IPS-NIHi11 (cell line): ENCODE measurements around the gene SPCS3.
A peak's percentile ranks its signal among the peaks of the same experiment; 100 is the strongest.
"Not testable (repeated sequence)": the region's sequence is repeated elsewhere in the genome, so short reads cannot be mapped to it uniquely, and the experiment has no call there.

Experiments used
- DNase-seq: peaks from one replicate; pipeline ENCODE4 v3.0.0; 2012; ENCODE audit warnings: mixed read lengths, low spot score

The SPCS3 gene

DNA sequence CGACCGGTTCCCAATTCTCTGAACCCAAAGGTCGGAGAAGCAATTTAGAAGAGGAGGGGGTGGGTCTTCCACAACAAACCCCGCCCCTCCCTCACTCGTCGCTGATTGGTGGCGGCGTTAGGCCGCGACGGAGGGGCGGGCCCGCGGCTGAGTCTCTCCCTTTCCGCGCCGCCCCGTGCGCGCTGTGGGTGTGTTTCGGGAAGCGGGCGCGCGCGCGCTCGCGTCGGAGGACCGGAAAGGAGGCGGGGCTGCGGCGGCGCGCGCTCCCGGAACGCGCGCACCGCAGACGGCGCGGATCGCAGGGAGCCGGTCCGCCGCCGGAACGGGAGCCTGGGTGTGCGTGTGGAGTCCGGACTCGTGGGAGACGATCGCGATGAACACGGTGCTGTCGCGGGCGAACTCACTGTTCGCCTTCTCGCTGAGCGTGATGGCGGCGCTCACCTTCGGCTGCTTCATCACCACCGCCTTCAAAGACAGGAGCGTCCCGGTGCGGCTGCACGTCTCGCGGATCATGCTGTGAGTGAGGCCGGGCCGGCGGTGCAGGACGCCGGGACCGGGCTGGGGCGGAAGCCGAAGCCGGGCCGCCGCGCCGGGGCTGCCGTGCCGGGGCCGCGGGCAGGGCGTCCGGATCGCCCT lies at the start of gene SPCS3:
Gene SPCS3, plus strand, starts transcription at position 263 of the 636 bp plus-strand sequence. Its CDS starts 111 bp downstream, at position 374.
- DNase-seq, result peak; percentile 97

DNA sequence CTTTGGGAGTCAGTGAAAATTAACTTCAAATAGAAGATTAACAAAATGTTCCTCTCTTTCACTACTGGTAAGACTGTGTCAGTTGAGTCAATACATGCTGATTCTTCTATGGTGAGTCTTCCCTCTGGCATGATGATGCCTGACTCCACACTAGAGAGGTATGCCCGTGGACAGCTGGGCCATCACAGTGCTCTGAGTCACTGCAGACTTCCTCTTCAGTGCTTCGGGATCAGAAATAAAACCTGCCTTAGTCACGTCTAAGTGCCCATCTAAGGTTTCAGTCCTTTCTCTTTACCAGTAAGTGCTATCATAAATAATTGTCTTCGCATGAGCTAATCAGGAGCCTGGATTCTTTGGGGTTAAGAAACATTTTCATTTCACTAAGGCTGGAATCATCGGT lies 49.1 kb upstream of the SPCS3 start:
- peak; percentile 27 for DNase-seq

DNA sequence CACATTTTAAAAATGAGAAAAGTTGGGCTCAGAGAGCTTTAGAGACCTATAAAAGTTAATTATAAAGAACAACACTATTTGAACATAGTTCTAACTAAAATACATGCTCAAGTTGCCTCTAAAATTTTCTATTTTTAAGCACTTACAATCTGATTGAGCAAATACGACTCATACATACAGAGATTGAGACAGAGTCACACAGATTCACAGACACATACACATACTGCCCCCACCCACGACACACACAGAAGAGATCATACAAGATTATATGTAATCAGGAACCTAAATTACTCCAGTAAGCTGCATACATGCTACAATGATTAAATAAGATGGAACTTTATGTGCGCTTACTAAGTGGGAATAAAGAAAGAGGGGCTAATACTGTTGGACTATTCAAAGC lies 48.0 kb upstream of the SPCS3 start:
- no peak for DNase-seq

DNA sequence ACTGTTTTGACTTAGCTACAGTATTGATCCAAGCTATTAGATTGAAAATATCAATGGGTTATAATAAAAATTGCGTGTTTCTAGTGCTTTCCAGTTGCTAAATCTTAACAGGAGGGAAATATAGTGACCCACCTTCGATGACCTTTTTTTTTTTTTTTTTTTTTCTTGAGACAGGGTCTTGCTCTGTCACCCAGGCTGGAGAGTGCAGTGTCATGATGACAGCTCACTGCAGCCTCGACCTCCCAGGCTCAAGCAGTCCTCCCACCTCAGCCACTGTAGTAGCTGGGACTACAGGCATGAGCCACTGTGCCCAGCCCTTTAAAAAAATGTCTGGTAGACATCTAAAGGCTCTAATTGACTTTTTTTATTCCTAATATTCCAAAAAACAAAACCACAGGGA lies 47.0 kb upstream of the SPCS3 start:
- DNase-seq, result no peak

DNA sequence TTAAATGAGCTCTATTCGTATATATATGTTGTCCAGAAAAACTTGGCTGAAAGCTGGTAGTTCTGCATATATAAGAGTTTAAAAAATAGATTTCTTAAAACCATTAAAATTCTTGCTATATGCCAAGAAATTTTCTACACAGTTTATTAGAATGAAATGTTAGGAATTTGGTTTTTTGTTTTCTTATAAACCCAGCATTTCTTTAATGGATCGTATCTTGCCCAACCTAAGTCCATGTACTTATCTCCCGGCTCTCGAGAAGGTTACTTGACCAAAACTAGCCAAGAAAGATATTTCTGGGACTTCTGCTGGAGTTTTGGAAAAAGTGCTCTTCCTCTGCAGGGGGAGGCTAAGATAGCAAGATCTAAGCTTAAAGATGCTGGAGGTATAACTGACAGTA lies 46.0 kb upstream of the SPCS3 start:
- DNase-seq, result no peak

DNA sequence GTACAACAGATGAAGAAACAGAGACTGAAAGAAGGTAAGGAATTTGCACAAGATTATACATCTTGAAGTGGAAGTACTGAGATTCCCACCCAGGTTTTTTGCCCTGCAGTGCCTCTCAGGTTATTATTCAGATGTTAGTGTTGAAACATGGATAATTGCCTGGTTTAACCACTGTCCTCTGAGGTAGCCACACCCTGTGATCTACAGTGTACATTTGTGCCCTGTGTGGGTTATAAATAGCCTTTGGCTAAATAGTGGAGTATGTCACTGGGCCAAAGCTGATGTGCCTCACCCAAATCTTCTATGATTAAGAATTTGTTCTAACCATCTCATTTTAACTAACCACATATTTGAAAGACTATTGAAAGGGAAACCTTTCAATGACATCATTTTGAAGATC lies 45.3 kb upstream of the SPCS3 start:
- no peak for DNase-seq

DNA sequence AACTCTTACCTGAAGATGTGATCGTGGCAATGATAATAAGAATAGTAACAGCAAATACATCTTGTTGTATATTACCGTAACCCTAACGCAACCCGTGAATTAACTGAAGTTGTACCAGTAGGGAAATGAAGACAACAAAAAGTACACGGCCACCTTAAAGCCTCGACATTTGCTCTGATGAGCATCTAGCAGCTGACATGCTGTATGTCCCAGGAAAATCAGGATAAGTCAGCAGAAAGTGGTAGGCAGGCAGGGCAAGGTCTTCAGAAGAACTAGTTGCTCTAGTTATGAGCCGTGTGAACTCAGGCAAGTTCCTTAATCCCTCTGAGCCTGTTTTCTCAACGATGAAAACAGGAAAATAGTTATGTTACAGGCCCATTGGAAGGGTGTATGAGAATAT lies 43.1 kb upstream of the SPCS3 start:
- DNase-seq, result no peak

DNA sequence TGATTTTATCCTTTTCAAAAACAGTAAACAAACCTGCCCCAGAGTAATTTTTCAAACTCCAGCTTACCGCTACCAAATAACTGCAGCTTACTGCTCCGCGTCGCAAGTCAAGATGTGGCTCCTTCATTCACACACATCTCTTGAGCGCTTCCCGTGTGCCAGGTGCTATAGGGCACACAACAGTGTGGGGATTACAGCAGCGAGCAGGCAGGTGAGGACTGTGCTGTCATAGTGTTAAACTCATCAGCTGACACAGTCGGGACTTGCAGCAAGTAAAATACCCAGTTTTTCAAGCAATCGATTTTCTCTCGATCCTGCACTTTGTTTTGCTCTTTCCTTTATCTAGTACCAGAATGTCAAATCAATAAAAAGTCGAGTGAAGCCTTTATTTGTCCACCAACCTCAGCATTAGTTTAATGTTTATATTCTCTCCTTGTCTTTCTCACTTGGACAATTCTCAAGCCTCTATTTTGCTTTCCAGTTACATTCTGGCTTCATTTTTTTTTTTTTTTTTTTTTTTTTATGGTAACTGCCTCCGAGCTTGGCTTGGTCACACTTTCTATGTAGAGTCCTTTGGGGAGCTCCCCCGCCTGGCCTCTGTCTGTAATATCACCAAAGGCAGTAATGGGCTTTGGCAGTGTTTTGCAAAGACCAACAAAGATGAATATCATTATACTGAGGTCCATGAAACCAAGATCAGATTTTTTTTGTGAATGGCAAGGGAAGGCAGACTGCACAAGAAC lies 42.4 kb upstream of the SPCS3 start:
- peak; percentile 86 for DNase-seq

DNA sequence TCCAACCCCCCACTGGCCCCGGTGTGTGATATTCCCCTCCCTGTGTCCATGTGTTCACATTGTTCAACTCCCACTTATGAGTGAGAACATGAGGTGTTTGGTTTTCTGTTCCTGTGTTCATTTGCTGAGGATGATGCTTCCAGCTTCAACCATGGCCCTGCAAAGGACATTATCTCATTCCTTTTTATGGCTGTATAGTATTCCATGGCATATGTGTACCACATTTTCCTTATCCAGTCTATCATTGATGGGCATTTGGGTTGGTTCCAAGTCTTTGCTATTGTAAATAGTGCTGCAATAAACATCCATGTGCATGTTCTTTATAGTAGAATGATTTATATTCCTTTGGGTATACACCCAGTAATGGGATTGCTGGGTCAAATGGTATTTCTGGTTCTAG lies 40.2 kb upstream of the SPCS3 start:
- DNase-seq, result not testable (repeated sequence)

DNA sequence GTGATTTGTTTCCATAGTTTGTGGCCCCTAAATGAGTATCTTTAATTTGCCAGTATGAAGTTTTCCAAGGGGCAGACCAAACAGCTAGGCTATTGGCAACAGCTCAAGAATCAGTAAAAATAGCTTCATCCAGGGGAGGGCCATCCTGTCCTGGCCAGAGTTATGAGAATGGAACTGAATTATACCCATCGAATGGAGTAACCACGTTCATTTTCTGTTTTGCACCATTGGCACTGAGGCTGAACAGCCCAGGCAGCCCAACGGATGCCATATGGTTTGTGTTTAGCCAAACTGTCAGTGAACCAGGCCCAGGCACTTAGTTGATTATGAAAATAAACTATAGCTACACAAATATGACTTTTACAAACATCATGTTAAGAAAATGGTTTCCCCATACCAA lies 33.0 kb upstream of the SPCS3 start:
- no peak for DNase-seq

DNA sequence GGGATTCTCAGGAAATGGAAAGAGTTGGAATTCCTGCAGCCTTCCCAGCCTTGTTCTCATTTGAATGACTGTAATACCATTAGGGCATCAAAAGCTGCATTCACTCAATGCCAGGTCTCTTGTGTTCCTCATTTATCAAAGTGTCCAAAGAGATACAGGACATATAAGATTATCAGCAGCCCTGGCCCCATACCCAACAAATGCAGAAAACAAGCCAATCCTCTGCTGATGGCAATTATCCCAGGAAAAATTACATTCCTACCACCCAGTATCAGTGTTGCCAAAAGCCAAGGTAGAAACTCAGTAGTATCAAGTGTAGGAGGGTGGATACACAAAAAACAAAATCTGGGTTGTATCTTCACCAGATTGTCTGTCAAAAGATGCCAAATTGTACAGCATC lies 32.2 kb upstream of the SPCS3 start:
- DNase-seq, result no peak

DNA sequence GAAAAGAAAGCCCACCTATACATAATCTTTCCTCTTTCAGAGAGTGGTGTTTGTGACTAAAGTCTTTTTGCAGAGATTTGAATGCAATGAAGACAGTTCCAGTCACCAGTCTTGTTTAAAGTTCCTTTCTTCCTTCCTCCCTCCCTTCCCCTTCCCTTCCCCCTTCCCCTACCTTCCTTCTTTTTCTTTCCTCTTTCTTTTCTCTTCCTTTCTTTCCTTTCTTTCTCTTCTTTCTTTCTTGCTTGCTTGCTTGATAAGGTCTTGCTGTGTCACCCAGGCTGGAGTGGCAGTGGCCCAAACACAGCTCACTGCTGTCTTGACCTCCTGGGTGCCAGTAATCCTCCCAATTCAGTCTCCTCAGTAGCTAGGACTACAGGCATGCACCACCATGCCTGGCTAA lies 31.7 kb upstream of the SPCS3 start:
- DNase-seq, result no peak

DNA sequence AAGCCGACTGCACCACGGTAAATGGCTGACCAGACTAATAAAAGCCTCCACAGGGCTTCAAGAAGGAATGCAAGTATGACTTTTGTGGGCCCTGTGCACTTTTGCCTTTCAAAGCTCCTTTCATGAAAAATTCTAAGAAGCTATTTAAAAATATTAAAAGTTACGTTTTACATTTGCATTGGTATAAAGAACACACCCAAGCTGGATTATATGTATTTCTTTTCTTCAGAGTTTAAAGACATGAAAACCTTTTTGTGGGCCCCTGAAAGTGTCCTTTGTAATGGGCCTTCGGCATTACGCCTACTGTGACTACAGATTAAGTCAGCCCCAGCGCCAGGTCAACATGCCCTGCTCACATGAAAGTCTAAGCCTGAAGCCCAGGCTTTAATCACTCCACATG lies 30.2 kb upstream of the SPCS3 start:
- no peak for DNase-seq

DNA sequence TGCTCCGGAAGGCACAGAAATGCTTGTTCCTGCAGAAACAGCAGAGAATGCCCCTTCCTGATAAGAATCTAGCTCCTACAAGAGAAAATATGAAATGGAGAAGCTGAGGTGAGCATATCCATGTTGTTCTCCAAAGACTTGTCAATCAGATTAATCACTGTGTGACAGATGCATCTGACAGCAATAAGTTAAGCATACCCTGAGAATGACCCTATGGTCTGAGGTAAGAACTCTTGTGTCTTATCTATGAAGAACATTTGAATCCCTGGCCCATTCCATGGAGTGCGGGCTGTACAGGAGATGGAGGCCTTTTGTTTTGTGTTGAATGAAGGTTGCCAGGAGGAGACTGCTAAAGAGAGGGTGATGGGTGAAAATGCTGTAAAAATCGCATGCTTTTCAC lies 29.2 kb upstream of the SPCS3 start:
- DNase-seq, result no peak

DNA sequence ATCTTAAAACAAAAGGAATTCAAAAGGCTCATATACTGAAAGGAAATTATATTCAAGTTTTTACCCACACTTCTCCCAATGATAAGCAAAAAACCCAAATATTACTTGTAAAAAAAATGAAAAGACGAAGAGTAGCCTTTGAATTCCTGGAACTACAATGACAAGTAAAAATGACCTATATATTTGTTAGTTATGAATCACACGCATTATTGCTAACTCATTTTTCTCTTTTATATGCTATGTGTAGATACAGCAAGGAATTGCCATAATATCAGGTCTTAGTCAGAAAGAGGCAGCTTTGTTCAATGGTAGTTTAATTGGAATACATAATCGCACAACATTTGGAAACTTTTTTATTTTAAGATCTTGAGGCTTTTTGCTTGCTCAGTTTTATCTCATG lies 28.0 kb upstream of the SPCS3 start:
- DNase-seq, result no peak

DNA sequence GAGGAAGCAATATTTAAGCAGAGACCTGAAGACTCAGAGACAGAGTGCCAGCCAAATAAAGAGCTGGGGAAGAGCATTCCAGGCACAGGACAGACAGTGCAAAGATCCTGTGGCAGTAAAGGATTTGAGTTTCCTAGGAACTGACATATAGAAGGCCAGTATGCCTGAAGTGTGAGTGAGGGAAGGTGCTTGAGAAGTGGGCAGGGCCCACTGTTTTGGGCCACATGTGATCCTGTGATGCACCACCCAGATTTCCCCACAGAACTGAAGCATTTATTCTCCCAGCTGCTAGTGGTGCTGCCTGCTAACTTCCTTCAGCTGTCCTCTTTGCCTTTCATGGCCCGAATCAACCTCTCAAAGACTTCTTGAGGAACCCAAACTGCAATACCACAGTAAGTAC lies 26.8 kb upstream of the SPCS3 start:
- no peak for DNase-seq

DNA sequence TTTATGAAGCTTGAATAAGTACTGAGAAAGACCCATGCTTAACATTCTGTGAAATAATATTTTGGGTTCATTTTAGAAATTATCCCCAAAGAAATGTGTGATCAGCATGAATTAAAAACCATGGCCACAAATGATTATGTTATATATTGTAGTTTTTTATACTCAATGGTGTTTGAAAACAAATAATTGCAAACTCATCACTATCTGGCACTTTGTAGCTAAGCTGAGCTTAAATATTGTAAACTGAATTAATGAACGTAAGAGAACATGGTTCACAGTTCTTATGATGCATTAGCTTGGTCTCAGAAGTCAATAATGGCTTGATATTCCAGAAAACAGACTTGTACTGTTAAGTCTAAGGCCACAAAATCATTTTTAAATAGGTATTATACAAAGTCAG lies 26.1 kb upstream of the SPCS3 start:
- DNase-seq, result no peak

DNA sequence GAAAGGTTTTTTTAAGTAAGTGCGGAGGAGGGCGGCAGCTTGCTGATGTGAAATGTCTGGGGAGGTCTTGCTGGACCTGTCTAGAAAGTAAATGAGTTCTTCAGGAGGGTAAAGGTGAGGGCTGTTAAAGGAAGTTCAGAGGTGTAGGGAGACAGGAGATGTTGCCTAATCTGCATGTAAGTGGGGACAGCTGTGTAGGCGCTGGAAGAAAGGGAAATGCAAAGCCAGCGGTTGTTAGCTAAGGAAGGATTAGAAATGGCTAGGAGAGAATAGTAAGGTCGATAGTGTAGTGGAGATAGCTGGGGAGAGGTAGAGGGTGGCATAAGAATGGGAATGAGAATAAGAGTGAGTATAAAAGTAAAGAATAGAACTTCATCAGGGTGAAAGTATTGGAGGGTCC lies 23.9 kb upstream of the SPCS3 start:
- not testable (repeated sequence) for DNase-seq

DNA sequence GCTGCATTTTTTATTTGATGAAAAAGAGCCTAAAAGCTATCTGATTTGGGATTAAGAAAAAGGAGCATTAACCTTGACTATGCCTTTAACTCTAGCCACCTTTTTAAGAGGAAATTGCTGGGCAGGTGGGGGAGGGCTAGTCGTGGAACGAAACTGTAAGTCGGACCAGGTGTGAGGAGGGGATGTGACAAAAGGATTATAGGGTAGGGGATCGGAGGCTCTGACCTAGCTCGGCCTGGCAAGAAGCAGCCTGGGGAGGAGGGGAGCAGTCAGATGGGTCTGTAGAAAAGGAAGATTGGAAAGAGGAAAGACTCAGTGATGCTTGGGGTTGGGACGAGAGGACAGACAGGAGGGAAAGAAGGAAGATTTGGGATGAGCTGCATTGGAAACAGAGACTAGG lies 21.1 kb upstream of the SPCS3 start:
- no peak for DNase-seq

DNA sequence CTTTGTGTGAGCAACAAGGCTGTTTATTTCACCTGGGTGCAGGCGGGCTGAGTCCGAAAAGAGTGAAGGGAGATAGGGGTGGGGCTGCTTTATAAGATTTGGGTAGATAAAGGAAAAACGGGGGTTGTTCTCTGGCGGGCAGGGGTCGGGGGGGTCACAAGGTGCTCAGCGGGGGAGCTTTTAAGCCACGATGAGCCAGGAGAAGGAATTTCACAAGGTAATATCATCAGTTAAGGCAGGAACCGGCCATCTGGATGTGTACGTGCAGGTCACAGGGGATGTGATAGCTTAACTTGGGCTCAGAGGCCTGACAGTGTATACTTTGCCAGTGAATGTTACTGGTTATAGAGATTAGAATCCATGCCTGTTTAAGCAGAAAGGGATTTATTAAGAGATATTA lies 19.7 kb upstream of the SPCS3 start:
- no peak for DNase-seq

DNA sequence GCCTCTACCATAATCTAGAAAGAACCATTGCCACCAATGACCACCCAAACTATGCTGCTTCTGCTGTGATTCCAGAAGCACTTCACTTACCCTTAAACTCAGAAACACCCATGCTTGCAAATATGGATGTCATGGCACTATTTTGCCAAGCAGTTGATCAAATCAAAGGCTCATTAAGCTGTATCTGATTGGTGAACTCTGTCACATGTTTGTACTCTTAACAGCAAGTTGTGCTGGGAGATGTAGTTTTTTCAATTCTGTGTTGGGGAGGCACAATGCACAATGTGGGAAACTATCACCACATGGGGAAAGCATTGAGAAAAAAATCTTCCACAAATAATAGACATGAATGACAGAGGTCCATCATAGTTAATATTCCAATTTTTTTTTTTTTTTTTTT lies 19.2 kb upstream of the SPCS3 start:
- DNase-seq, result no peak

DNA sequence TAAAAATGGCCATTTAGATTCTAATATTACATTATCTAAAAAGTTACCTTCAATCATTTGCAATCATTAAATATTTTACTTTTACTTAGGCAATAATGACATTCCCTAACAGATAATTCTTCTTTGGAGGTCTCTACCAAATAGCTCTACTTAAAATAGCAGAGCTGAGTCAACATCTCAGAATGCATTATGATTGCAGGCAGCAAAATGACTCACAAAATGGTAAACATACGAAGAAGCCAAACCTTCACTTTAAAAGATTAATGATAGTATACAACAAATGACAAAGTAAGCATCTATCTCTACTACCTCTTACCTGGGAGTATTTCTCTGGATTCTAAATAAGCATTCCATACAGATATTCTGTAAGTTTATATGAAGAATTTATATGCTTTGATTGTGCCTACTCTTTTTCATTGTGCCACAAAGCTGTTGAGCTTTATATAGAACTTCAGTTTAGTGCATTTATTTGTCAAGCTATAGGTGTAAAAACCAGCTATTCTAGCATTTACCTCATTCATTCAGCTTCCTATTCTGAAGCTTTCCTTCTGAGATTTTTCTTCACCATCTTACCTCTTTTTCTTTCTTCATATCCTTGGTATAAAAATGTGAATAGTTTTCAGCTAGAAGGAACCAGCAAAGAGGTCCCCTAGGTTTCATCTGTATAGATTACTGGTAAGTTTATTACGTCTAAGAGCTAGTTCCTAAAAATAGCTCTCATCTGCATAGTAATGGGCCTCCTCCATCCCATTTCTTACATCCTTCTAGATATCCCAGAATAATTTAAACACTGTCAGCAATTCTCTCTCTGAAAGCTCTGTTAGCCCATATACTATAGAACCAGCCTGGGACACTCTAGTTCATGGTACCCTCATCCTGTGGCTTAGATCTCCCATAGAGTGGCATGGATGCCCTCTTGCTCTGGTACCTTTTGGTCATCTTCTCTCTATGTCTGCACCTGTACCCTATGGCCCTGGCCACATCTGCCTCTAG lies 17.2 kb upstream of the SPCS3 start:
- DNase-seq, result no peak

DNA sequence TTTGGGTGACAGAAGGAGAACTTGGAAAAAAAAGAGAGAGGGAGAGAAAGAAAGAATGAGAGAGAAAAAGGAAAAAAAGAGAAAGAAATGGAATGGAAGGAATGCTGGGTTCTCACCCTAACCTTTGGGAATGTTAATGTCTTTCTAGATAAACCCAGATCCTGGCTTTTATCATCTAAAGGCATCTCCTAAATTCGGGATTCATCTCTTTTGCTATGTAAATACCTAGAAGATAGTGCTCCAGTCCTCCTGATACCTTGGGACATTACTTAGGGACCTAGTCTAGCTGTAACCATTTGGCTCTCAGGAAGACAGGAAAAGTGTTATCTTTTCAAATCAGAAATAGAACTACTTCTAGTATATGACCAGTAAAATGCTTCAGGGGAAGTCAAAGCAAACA lies 15.8 kb upstream of the SPCS3 start:
- no peak for DNase-seq
